ENCODE measurements around the gene LARGE2. TPM values are rescaled to one million over a fixed set of nuclear protein-coding genes. Genes with fewer than 3 reads are reported as not detected.

The LARGE2 gene
- total and polyA plus RNA-seq, 2 experiments from 2014 or later, result 4.3 to 9.7 TPM

GRCh38 chr11:45928535-45929215 is 6.2 kb downstream of the LARGE2 start:
- Histone ChIP-seq H3K36me3 (replicated peaks; ENCODE audit: insufficient read depth, low read depth) (no peaks in the 10 kb centered on the region), H4K20me1 (ENCODE audit: insufficient read depth, poor library complexity, severe bottlenecking) (no peaks in the 10 kb centered on the region), H3K27ac (no peak overlapping the region), H3K4me1 (ENCODE audit: insufficient read depth) (no peaks in the 10 kb centered on the region), H3K9me2 (replicated peaks; ENCODE audit: insufficient read depth) (no peaks in the 10 kb centered on the region), H3K4me2 (no peak overlapping the region), H3K27me3 (no peaks in the 10 kb centered on the region), H3K79me2 (no peaks in the 10 kb centered on the region), H3K9me3 (ENCODE audit: low read depth) (no peaks in the 10 kb centered on the region), H2AFZ (no peak overlapping the region), H3K4me3 (no peak overlapping the region)
- 78% methylated on average over 13 of the region's 13 CpGs for WGBS (ENCODE audit: low lambda C conversion rate, missing lambda C conversion rate)
- no peak for TF ChIP-seq EZH2 (IDR thresholded peaks at IDR 0.05; ENCODE audit: borderline replicate concordance)
- no peak for TF ChIP-seq CTCF (IDR thresholded peaks at IDR 0.05; ENCODE audit: poor library complexity)
- no peak for TF ChIP-seq EZH2phosphoT487 (IDR thresholded peaks at IDR 0.05; ENCODE audit: low read depth, severe bottlenecking, unreplicated experiment)
- DNase-seq (ENCODE audit: low spot score), result no peak

GRCh38 chr11:45929486-45930030 is 7.1 kb downstream of the LARGE2 start:
- no peak overlapping the region for H3K4me2 ChIP-seq
- H3K4me1 ChIP-seq (ENCODE audit: insufficient read depth), result peaks cover 4% of the 10 kb centered on the region
- no peaks in the 10 kb centered on the region for H3K36me3 ChIP-seq (replicated peaks; ENCODE audit: insufficient read depth, low read depth)
- no peaks in the 10 kb centered on the region for H3K9me2 ChIP-seq (replicated peaks; ENCODE audit: insufficient read depth)
- H2AFZ ChIP-seq, result no peak overlapping the region
- no peak for TF ChIP-seq EZH2 (IDR thresholded peaks at IDR 0.05; ENCODE audit: borderline replicate concordance)
- 88% methylated on average over 10 of the region's 10 CpGs for WGBS (ENCODE audit: low lambda C conversion rate, missing lambda C conversion rate)
- H3K79me2 ChIP-seq, result no peaks in the 10 kb centered on the region
- no peaks in the 10 kb centered on the region for H3K27me3 ChIP-seq
- no peak overlapping the region for H3K4me3 ChIP-seq
- DNase-seq (ENCODE audit: low spot score), result no peak
- no peaks in the 10 kb centered on the region for H4K20me1 ChIP-seq (ENCODE audit: insufficient read depth, poor library complexity, severe bottlenecking)
- no peaks in the 10 kb centered on the region for H3K9me3 ChIP-seq (ENCODE audit: low read depth)
- no peak overlapping the region for H3K27ac ChIP-seq

- Histone ChIP-seq H3K4me2 (no peak overlapping the region), H2AFZ (no peak overlapping the region), H3K79me2 (no peaks in the 10 kb centered on the region), H3K27me3 (no peaks in the 10 kb centered on the region), H3K36me3 (replicated peaks; ENCODE audit: insufficient read depth, low read depth) (no peaks in the 10 kb centered on the region), H3K27ac (no peak overlapping the region), H3K4me1 (ENCODE audit: insufficient read depth) (peaks cover 4% of the 10 kb centered on the region), H4K20me1 (ENCODE audit: insufficient read depth, poor library complexity, severe bottlenecking) (no peaks in the 10 kb centered on the region), H3K4me3 (no peak overlapping the region), H3K9me3 (ENCODE audit: low read depth) (no peaks in the 10 kb centered on the region), H3K9me2 (replicated peaks; ENCODE audit: insufficient read depth) (no peaks in the 10 kb centered on the region)
- TF ChIP-seq EZH2phosphoT487 (IDR thresholded peaks at IDR 0.05; ENCODE audit: low read depth, severe bottlenecking, unreplicated experiment), result no peak
- no peak for TF ChIP-seq EZH2 (IDR thresholded peaks at IDR 0.05; ENCODE audit: borderline replicate concordance)
- no peak for TF ChIP-seq CTCF (IDR thresholded peaks at IDR 0.05; ENCODE audit: poor library complexity)
- 93% methylated on average over 14 of the region's 14 CpGs for WGBS (ENCODE audit: low lambda C conversion rate, missing lambda C conversion rate)
- DNase-seq (ENCODE audit: low spot score), result peak; percentile 13
Measured at GRCh38 chr11:45930031-45930794, 7.8 kb downstream of the LARGE2 start.

Data from hepatocyte (in vitro differentiated cells).